HG03159 (cell line): ENCODE results near the gene CAMK2A.

Experiments
- ATAC-seq: cut with Tn5 transposase; IDR thresholded peaks from one replicate; pipeline ENCODE4 v1.9.1; 2021; ENCODE audit warnings: mild to moderate bottlenecking, moderate library complexity; ENCODE audit not compliant: unreplicated experiment

CAMK2A gene

DNA sequence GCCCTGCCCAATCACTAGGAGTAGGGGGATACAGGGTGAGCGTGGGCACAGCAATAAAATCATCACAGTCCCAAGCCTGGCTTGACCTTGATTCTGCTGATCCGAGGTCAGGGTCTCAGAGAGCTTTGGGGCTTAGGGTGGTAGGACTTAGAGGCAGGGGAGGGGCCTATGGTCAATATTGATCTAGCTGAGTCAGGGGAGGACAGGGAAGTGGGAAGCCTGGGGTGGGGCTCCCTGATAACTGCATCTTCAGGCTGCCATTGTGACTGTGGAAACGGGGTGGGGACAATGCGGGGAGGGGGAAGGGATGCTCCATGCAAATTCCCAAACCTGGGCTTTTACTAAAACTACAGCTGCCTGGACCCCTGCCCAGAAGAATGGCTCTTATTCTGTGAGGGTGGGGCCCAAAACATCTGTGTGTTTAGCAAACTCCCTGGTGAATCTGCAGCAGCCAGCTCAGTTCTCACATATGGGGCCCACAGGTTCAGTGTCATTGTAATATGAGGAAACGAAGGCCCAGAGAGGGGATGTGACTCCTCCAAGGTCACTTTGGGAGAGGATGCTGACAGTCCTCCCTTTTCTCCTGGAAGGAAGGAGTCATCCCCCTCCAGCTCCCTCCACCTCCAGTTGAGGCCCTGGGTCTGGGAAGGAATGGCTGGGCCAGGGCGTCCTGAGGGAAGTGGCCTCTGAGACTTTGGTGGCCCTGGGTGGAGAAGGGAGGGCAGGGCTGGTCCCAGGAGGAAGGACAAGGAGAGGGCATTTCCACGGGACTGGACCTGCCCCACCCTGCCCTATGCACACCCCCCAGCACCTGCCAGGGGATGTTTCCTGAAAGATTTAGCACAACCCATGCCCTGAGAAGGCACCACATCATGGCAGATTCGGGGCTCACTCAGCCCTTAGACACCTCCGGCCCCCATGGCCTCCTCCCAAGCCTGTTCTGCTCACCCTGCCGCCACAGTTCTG, 73.3 kb downstream of the CAMK2A start:
- ATAC-seq: no peak

DNA sequence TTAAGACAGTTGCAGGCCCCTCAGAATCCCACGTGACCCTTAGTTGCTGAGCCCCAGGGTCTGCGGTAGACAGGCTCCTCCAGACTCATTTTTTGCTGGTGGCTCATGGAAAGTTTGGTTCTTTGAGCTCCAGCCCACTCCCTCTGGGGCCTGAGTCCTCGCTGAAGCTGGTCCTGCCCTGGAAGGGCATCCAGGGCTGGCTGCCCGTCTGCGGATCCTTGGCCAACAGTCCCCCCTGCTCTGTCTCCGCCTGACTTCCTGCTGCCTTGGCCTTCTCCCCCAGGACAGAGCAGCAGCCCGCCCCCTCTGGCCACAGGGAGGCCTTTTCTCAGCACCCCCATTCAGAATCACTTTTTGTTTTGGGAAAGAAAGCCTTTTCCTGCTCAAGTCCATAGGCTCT, 75.3 kb downstream of the CAMK2A start:
- ATAC-seq: no peak

DNA sequence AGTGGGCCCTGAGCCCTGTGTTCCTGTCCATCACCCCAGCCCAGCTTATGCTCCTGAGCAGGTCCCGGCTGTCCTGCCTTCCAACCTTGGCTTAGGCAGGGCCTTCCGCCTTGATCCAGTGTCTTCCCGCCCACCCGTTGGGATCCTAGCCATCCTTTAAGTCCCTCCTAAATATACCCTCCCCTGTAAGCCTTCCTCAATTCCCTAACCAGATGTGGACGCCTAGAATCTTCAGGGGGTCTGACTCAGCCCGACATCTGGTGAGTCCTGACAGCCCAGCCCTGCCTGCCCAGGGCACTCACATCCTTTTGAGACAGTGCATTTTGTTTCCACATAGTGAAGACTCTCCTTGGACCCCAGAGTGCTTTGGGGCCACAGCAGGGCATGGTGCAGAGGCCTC, 76.0 kb downstream of the CAMK2A start:
- ATAC-seq: no peak

DNA sequence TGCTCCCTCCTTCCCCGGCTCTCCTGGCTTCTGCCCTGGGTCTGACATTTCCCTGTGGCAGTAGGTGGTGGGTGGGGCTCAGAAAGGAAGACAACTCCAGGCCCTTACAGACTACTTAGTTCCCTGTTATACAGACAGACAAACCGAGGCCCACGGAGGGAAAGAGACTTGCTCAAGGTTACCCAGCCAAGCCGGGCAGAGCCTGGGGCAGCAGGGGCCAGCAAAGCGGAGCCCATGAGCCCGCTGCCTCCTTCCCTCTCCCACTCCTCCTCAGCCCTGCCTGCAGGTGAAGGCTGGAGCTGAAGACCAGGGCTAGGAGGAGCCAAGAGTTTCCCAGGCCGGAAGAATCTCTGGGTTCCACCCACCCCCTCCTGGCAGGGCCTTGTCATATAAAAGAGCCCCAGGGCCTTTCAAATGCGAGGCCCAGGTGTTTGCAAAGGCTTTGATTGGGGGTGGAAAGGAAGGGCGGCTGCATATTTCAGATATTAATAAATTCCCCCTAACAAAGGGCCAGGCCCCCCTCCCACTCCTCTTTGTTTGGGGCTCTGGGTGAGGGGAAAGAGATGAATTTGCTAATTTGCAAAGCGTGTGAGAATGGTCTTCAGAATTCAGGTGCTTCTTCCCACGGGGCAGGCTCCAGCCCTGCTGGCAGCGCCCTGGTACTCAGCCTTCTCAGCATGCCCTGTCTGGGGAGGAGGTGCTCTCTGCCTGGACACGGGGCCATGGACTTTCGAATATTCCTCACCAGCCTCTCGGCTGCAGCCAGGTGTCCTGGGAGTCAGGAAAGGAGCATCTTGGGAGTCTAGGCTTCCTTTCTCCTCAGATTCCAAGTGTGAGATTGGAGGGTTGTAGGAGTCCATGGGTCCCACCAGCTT, 78.2 kb downstream of the CAMK2A start:
- ATAC-seq: no peak

- ATAC-seq: no peak
Measured at GRCh38 chr5:150210644-150211043, 78.9 kb downstream of the CAMK2A start.

DNA sequence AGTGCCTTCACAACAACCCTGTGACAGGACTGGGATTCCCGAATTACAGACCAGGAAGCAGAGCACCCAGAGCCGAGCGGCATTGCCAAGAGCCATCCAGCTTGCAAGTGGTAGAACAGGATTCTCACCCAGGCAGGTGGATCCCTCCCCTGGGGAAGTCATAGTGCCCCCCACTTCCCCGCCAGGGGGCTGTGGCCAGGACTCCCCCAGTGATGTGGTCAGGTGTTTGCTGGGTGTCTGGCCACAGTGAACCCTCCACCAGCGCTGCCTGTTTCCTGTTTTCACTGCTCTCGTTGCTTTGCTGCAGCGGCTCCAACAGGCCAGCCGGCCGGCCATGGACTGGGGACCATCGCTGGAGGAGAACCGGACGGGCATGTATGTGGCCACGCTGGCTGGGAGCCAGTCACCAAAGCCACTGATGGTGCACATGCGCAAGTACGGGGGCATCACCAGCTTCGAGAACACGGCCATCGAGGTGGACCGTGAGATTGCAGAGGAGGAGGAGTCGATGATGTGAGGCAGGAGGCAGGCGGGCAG, 80.4 kb downstream of the CAMK2A start:
- no peak for ATAC-seq

- no peak for ATAC-seq
Measured at GRCh38 chr5:150208187-150209098, 81.1 kb downstream of the CAMK2A start.

GRCh38 chr5:150206779-150207115, 82.8 kb downstream of the CAMK2A start:
- ATAC-seq: no peak

GRCh38 chr5:150206098-150206778, 83.3 kb downstream of the CAMK2A start:
- no peak for ATAC-seq

- no peak for ATAC-seq
Measured at GRCh38 chr5:150204590-150204960, 85.0 kb downstream of the CAMK2A start.

GRCh38 chr5:150203832-150204589, 85.6 kb downstream of the CAMK2A start:
- ATAC-seq: no peak

- ATAC-seq: no peak
Measured at GRCh38 chr5:150202501-150202900, 87.1 kb downstream of the CAMK2A start.

- no peak for ATAC-seq
Measured at GRCh38 chr5:150197476-150197875, 92.1 kb downstream of the CAMK2A start.

DNA sequence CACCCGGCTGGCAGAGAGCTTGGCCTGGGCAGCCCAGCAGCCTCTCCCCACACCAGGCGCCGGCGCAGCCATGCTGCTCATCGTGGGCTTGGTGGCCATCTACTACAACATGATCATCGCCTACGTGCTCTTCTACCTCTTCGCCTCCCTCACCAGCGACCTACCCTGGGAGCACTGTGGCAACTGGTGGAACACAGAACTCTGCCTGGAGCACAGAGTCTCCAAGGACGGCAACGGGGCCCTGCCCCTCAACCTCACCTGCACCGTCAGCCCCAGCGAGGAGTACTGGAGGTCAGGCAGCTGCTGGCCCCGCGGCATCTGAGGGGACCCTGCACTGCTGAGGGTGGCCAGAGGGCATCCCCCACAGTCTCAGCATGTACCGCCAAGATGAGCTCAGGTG, 92.6 kb downstream of the CAMK2A start:
- ATAC-seq: no peak

DNA sequence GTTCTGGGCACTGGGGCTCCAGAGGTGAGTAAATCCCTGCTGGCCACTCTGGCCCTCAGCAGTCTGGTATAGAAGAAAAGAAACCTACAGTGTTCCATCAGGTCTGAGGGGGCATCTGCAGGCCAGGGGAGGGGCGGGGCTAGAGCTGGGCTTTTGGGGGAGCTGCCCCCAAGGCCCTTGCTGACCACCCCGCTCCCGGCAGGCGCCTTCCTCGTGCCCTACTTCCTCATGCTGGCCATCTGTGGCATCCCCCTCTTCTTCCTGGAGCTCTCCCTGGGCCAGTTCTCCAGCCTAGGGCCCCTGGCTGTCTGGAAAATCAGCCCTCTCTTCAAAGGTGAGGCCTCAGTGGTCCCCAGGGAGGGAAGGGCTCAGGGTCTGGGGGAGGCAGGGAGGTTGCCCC, 93.1 kb downstream of the CAMK2A start:
- ATAC-seq: no peak

GRCh38 chr5:150195736-150196485, 93.7 kb downstream of the CAMK2A start:
- ATAC-seq: no peak

GRCh38 chr5:150192462-150192861, 97.1 kb downstream of the CAMK2A start:
- no peak for ATAC-seq

DNA sequence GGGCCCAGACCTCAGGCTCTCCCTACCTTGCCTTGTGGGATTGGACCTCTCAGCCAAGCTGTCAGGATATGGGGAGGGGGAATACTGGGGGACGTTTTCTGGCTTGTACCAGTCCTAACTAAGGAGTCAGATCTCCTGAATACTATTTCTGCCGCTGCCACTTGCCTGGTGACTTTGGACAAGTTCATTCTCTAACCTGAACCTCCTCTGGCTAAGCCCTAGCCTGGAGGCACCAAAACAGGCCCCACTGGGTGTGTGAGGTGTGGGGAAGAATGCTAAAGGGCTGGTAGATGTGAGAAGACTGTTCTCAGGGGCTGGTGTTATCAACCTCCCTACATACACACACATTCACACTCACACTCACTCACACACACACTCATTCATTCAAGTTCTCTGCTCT, 98.6 kb downstream of the CAMK2A start:
- ATAC-seq: no peak
